GM10266 (cell line): ENCODE data around the gene PRAMEF26.
"Not testable (repeated sequence)": the region's sequence is repeated elsewhere in the genome, so short reads cannot be mapped to it uniquely, and the experiment has no call there.

Experiments
- DNase-seq: peaks from one replicate; pipeline ENCODE4 v3.0.0; 2012; ENCODE audit errors: extremely low spot score

The PRAMEF26 gene

GRCh38 chr1:13155909-13156308 is at the start of gene PRAMEF26:
Gene PRAMEF26 (minus strand): TSS chr1:13156009. CDS start chr1:13153095, 2,914 bp downstream.
- DNase-seq: not testable (repeated sequence)

DNA sequence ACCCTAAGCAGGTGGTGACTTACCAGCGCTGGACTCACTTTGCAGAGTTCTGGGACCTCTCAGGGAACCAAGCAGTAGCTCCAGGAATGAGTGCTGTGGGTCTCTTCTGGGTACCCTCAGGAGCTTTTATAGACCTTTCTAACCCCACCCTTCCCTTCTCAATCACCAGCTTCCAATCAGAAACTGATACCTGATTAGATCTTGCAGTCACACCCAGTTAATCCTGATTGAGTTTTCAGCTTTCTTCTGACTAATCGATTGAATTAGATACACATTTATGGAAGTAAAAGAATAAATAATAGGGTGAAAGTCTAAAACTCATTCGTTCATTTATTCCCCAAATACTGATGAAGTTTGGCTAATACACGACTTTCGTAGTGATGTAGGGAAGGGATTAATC is 45.5 kb upstream of the PRAMEF26 start, which contains the start of gene PRAMEF13:
TSS of gene PRAMEF13 (minus strand) at position 101 of the 400 bp plus-strand sequence. CDS start 1,820 bp downstream, outside the sequence.
- not testable (repeated sequence) for DNase-seq

GRCh38 chr1:13171548-13171947 is 15.7 kb upstream of the PRAMEF26 start, which contains the start of gene PRAMEF9:
Gene PRAMEF9 (plus strand): TSS chr1:13171848. CDS start chr1:13175281, 3,433 bp downstream.
- DNase-seq: not testable (repeated sequence)

- DNase-seq: not testable (repeated sequence)
These were observed 9.7 kb upstream of the PRAMEF26 start, which contains the start of gene HNRNPCL4 for GRCh38 chr1:13165531-13165930. Gene HNRNPCL4 (minus strand): TSS chr1:13165631. CDS start chr1:13165467, 164 bp downstream.

DNA sequence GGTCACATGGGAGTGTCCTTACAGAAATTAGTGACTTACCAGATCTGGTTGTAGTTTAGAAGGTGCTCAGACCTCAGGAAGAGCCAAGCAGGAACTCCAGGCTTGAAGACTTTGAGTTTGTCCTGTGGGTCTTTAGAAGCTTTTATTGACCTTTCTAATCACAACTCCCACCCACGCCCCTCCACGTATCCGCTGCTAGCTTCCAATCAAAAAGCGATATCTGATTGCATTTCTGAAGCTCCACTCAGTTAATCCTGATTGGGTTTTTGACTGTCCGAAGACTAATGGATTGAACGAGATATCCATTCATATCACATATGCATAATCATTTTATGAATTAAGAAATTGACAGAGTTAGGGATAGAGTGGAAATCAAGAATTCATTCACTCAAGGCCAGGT is 39.1 kb downstream of the PRAMEF26 start, which contains the start of gene HNRNPCL2:
TSS of gene HNRNPCL2 (minus strand) at position 101 of the 400 bp plus-strand sequence. CDS start 454 bp downstream, outside the sequence.
- DNase-seq: not testable (repeated sequence)
